GM12864 (cell line): ENCODE data around the gene OR2B2.

Experiments
- DNase-seq: peaks from one replicate; pipeline ENCODE4 v3.0.0-alpha.2; 2011; ENCODE audit warnings: low read depth
- H3K4me3 ChIP-seq: 2 replicates; pipeline ENCODE4 v1.5.1; 2011; ENCODE audit warnings: mild to moderate bottlenecking, low read depth, low read length, control low read depth
- TF ChIP-seq, protein P1 (sequence below): IDR thresholded peaks from 2 replicates; pipeline ENCODE4 v1.5.1; 2011; ENCODE audit warnings: low read depth, mild to moderate bottlenecking, moderate library complexity, low read length, control low read depth, inconsistent platforms; ENCODE audit errors: missing control alignments

The OR2B2 gene

DNA sequence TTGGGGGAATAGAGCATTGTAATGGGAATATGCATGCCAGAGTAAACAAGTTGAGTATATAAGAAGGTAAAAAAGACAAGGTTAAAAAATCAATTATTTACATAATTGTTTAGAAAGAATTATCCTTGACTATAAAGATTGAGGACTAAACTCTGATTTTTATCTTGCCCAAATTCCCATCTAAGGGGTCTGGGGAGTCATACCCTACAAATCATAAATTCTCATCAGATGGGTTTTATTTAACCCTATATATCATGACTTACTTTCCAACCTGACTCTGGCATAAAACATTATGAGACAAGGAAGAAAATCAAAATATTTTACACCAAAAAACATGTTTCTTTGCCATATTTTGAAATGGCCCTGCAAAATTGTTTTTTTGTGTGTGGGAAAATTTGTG is 12.7 kb downstream of the OR2B2 start:
- TF ChIP-seq, protein P1, sequence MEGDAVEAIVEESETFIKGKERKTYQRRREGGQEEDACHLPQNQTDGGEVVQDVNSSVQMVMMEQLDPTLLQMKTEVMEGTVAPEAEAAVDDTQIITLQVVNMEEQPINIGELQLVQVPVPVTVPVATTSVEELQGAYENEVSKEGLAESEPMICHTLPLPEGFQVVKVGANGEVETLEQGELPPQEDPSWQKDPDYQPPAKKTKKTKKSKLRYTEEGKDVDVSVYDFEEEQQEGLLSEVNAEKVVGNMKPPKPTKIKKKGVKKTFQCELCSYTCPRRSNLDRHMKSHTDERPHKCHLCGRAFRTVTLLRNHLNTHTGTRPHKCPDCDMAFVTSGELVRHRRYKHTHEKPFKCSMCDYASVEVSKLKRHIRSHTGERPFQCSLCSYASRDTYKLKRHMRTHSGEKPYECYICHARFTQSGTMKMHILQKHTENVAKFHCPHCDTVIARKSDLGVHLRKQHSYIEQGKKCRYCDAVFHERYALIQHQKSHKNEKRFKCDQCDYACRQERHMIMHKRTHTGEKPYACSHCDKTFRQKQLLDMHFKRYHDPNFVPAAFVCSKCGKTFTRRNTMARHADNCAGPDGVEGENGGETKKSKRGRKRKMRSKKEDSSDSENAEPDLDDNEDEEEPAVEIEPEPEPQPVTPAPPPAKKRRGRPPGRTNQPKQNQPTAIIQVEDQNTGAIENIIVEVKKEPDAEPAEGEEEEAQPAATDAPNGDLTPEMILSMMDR: no peak
- no peak overlapping the region for H3K4me3 ChIP-seq
- no peak for DNase-seq

DNA sequence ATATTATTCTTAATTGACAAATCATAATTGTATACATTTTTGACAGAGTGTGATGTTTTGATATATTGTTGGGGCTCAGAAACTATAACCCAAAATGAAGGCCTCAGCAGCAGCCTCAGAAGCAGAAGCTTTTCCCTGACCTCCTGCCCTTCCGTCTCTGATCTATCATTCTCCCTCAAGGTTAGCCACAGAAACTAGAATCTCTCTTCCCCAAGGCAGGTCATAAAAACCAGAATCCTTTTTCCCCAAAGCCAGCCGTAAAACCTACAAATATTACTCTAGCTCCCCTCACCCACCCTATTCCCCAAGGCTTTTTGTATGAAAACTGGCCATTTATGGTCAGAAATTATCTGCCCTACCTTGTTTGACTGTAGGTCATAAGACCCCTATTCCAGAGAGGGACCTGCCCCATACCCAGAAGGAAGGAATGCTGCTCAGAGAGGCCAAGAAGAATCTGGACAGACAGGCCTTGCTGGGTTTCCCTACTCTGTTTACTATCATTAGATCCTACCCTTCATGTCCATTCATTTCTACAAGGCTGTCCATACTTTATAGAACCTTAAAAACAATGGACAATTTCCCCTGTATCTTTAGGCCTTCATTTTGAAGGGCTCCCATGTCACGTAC is 14.5 kb downstream of the OR2B2 start:
- no peak overlapping the region for H3K4me3 ChIP-seq
- no peak for DNase-seq
- TF ChIP-seq, protein P1: no peak

DNA sequence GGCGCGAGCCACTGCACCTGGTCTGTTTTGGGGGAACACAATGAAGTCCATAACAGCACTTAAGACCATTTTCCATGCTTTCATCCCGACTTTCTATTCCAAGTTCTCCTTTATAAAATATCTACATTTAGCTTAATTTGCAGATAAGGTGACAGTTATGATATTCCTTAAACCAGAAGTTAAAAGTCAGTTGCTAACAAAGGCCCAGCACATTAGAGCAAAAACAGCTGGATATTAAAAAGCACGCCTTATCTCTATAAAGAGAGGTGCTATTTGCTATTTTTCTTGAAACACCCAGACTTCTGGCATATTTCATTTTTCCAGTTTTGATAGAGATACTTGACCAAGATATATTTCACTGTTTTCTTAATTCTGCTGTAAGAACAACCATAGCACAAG is 15.8 kb downstream of the OR2B2 start:
- TF ChIP-seq, protein P1: no peak
- no peak for DNase-seq
- H3K4me3 ChIP-seq: peak overlapping the region; percentile 70; the same call in 1 of the 2 replicates

DNA sequence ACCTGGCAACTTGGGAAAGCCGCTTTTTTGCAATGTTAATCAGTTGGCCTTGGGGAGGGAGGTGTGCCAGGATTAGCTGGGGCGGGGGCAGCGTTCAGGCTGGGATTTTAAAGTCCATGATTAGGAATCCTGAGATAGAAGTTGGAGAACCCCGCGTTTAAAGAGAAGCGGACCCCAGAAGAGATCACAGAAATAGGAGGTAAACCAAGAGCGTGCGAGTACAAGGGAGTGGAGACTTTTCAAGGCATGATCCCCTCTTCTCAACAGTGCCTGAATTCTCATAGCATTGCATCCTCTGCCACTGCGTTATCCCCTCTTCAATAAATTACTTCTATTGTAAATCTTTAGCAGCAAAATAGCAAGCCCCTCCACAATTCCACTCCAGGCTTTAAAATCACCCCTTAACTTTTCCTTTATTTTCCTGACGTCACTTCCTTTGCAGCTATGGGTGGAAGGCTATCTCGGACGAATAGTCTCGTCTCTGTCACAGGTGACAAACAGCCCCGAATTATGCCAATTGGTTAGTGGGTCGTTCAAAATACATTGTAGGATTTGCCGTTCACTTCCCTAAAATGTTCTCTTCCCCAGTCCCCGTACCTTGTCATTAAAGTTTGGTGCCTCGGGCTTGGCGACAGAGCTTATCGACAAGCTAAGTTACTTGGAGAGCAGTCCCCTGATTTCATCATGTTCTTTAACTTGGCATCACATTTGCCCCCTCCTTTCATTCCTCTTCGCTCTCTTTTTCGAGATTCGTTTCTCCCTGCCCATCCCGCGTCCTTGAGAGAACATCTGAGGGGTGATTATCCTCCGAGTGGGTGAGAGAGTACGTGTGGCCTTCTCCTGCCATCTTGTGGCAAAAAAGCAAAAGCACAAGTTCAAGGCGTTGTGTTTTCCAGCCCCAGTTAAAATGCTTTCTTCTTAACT is 17.1 kb downstream of the OR2B2 start:
- DNase-seq: peak; percentile 74
- TF ChIP-seq, protein P1: peak; percentile 83
- peak overlapping the region; percentile 70 for H3K4me3 ChIP-seq

DNA sequence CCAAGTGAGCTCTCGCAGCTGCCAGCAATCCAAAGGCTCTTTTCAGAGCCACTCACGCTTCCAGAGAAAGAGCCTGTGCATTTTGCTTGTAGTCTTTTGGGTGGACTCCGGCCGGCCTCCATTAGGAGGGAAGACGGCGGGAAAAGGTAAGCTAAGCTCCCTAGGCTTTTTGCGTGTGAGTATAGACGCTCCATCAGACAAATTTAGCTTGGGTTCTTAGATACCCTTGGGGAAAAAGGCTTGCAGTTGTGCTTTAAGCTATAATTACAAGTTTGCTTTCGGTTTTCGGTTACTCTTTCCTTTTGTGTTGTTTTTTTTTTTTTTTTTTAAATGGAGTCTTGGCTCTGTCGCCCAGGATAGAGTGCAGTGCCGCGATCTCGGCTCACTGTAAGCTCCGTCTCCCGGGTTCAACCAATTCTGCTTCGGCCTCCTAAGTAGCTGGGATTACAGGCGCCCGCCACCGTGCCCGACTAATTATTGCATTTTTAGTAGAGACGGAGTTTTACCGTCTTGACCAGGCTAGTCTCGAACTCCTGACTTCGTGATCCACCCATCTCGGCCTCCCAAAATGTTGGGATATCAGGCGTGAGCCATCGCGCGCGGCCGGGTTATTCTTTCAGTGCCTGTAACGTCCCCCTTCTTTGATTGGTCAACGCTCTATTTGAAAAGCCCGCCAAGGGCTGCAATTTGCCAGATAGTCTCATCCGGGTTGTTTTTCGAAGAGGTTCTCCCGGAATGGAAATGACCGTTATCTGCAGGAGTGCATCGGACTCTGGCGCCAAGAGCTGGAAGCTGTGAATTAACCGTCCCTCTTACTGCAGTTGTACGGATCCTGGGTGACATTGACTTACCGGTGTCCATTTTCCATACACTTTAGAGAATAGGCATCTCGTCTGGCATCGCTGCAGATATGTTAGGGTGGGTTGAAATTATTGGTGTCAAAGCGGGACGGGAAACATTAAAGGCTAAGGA is 18.1 kb downstream of the OR2B2 start:
- TF ChIP-seq, protein P1: no peak
- peak; percentile 70 for DNase-seq
- peak overlapping the region; percentile 70 for H3K4me3 ChIP-seq

DNA sequence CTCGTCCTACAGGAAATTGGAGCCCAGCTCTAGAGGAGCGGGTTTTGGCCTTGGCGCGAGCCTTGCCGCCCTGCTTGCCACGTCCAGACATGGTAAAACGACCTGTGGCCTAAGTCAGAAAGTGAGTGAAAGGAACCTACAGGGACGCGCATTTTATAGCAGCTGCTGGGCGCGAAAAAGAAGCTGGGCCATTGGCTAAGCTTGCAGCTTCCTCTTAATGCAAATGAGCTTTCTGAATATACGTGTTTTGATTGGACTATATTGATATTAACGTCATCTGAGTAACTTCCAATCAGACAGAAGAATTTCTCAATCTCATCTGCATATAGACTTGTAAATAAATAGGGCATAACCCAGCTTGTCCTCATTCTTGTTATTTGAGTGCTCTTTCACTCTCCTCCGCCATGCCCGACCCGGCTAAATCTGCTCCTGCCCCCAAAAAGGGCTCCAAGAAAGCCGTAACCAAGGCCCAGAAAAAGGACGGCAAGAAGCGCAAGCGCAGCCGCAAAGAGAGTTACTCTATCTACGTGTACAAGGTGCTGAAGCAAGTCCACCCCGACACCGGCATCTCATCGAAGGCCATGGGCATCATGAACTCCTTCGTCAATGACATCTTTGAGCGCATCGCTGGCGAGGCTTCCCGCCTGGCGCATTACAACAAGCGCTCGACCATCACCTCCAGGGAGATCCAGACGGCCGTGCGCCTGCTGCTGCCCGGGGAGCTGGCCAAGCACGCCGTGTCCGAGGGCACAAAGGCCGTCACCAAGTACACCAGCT is 18.9 kb downstream of the OR2B2 start:
- peak overlapping the region; percentile 79 for H3K4me3 ChIP-seq
- TF ChIP-seq, protein P1: no peak
- peak; percentile 99 for DNase-seq
